Heart right ventricle (tissue), 16 donors: ENCODE data around the gene HMG20B. TPM values are rescaled to one million over a fixed set of nuclear protein-coding genes. Genes with fewer than 3 reads are reported as not detected.

Experiments
- ATAC-seq, 8 donors: fragments of 200-7000 bp; cut with Tn5 transposase; one replicate each; pipeline ENCODE4 v1.9.1; 2020; ENCODE audit warnings: mild to moderate bottlenecking in 8 of 8, moderate library complexity in 8 of 8, moderate number of reproducible peaks in 1 of 8
- DNase-seq, 2 donors: peaks; one replicate each; pipeline ENCODE4 v3.0.0-alpha.2; 2020
- H3K27ac ChIP-seq, 10 donors: fragments of 200-600 bp; sonication (generic) in 2 of 10; one replicate each; pipeline versions ENCODE4 v1.5.0 to v1.8.0; 2020 to 2022; ENCODE audit warnings: mild to moderate bottlenecking in 3 of 10
- H3K27me3 ChIP-seq, 7 donors: fragments of 200-600 bp; one replicate each; pipeline ENCODE4 v1.8.0; 2021 to 2022; ENCODE audit warnings: mild to moderate bottlenecking in 2 of 7
- H3K36me3 ChIP-seq, 9 donors: fragments of 200-600 bp; sonication (generic) in 1 of 9; one replicate each; pipeline versions ENCODE4 v1.5.0 to v1.8.0; 2020 to 2022; ENCODE audit warnings: mild to moderate bottlenecking in 2 of 9
- H3K4me1 ChIP-seq, 9 donors: fragments of 200-600 bp; sonication (generic) in 1 of 9; one replicate each; pipeline versions ENCODE4 v1.5.0 to v1.8.0; 2020 to 2022; ENCODE audit warnings: mild to moderate bottlenecking in 4 of 9
- H3K4me3 ChIP-seq, 10 donors: fragments of 200-600 bp; sonication (generic) in 2 of 10; one replicate each; pipeline versions ENCODE4 v1.5.0 to v1.8.0; 2020 to 2022; ENCODE audit warnings: mild to moderate bottlenecking in 7 of 10, moderate library complexity in 2 of 10
- H3K9me3 ChIP-seq, 11 donors: fragments of 200-600 bp in 10 of 11; sonication (generic) in 2 of 11; one replicate each; pipeline versions ENCODE4 v1.5.0 to v1.8.0; 2013 to 2022; ENCODE audit warnings: mild to moderate bottlenecking in 2 of 11, control low read depth in 1 of 11, moderate library complexity in 1 of 11
- CTCF ChIP-seq, 9 donors: fragments of 200-600 bp; sonication (generic) in 2 of 9; IDR thresholded peaks; one replicate each; pipeline versions ENCODE4 v1.5.0 to v1.8.0; 2021 to 2022; ENCODE audit warnings: antibody characterized with exemption in 9 of 9, mild to moderate bottlenecking in 5 of 9, moderate library complexity in 1 of 9
- WGBS, 2 donors: extraction: QIAGEN DNeasy Blood & Tissue Kit; methylation state at CpG; one replicate each; pipeline ENCODE4 v1.1.7; 2013; ENCODE audit warnings: inconsistent platforms in 1 of 2; 5-methylcytosine and 5-hydroxymethylcytosine counted together
- intact Hi-C, 10 donors: fragments of 100-400 bp; cut with DNase I; formaldehyde crosslinking; loops; one replicate each; pipeline versions ENCODE4 v1.11.1 to v1.14.2; 2022
- polyA plus RNA-seq, 2 donors: library from polyadenylated mRNA; stranded (reverse); fragments of 200-250 nt; gene quantifications; one replicate each; pipeline ENCODE4 v1.2.3, GENCODE V29; 2013
- total RNA-seq, 10 donors: library from RNA; stranded (reverse); fragmentation: NEBNext Ultra II Directional in 3 of 10; extraction: Animal tissue kit (Norgen Biotek cat#: 25700) in 3 of 10; gene quantifications; one replicate each; pipeline versions ENCODE4 v1.2.1 to v1.2.4, GENCODE V29; 2021 to 2023
- donor health status: Arrhythmogenic right ventricular cardiomyopathy.
- donor health status: ischemic (EF 13 %, LVEDD 7.1; RV severe dilation, severe dysfunction).
- donor health status: healthy with polysubstance abuse.
- donor health status: DM: no; HTN: yes; CAD: no.
- donor health status: DM: no; HTN: no; CAD: no.
- donor health status: ischemic (EF 25% LVEDD 6.9; RV normal size, moderate dysfunction).
- donor health status: ischemic (EF 25% LVEDD 5.7; RV mildly dilated, moderate dysfunction).
- donor health status: healthy.
- donor health status: DM: yes; HTN: yes; CAD: no.
- donor health status: Ischemic cardiomyopathy.
- donor health status: ischemic (EF 35%, LVEDD 5.7; RV mildly dilated, moderate dysfunction).
- donor health status: nonischemic (EF 11% LVEDD 7.7; RV severe dilation, severe dysfunction).
- donor health status: DM: yes; HTN: yes; CAD: no.
- donor health status: PGD.
- donor health status: ischemic (EF 29% LVEDD 5.4; RV normal size, mild dysfunction).
- donor health status: nonischemic (EF 23%, LVEDD 6.1; RV moderate dilation, normal function).

HMG20B gene
- total and polyA plus RNA-seq, 12 donors = 19.5 to 73.3 (median 32.0) TPM

- H3K4me1 ChIP-seq = peaks cover 0 to 10% (median 0%) of the 10 kb centered on the region in 9 donors
- DNase-seq = peak in 1 of 2 donors; percentile 51
- no peaks in the 10 kb centered on the region for H3K27me3 ChIP-seq
- peak in 2 of 8 donors; percentile 11 to 19 for ATAC-seq
- H3K9me3 ChIP-seq = peaks cover 0 to 4% (median 0%) of the 10 kb centered on the region in 11 donors
- peaks cover 0 to 59% (median 0%) of the 10 kb centered on the region in 9 donors for H3K36me3 ChIP-seq
- no peak overlapping the region for H3K4me3 ChIP-seq
- WGBS, 2 donors = 82 to 83% methylated on average over 45 to 47 of the region's 47 CpGs
- intact Hi-C loops = loop anchor here in 5 of 10 donors (2.0 to 10.0 kb wide), 4 partner anchors 71 to 161 kb away; partner anchors contain the start of genes PIP5K1C (in 3 of the 5), TJP3 (in 3 of the 5) and CACTIN (in 1 of the 5)
- H3K27ac ChIP-seq = peak overlapping the region in 1 of 10 donors; percentile 36
- TF ChIP-seq CTCF (IDR thresholded peaks at IDR 0.05) = no peak
These were observed 29.3 kb upstream of the HMG20B start for GRCh38 chr19:3543150-3544057.

- no peak for TF ChIP-seq CTCF (IDR thresholded peaks at IDR 0.05)
- intact Hi-C loops = loop anchor here in 5 of 10 donors (2.0 to 10.0 kb wide), 4 partner anchors 71 to 161 kb away; partner anchors contain the start of genes PIP5K1C (in 3 of the 5), TJP3 (in 3 of the 5) and CACTIN (in 1 of the 5)
- no peak overlapping the region for H3K27ac ChIP-seq
- H3K36me3 ChIP-seq = peaks cover 0 to 59% (median 0%) of the 10 kb centered on the region in 9 donors
- H3K9me3 ChIP-seq = peaks cover 0 to 4% (median 0%) of the 10 kb centered on the region in 11 donors
- H3K27me3 ChIP-seq = no peaks in the 10 kb centered on the region
- DNase-seq (no peak), ATAC-seq (no peak)
- 81 to 86% methylated on average over 9 of the region's 9 CpGs for WGBS, 2 donors
- peaks cover 0 to 15% (median 0%) of the 10 kb centered on the region in 9 donors for H3K4me1 ChIP-seq
- H3K4me3 ChIP-seq = no peak overlapping the region
These were observed 28.7 kb upstream of the HMG20B start for GRCh38 chr19:3544058-3544376.

GRCh38 chr19:3544742-3545668, 27.7 kb upstream of the HMG20B start:
- Histone ChIP-seq H3K9me3 (no peaks in the 10 kb centered on the region), H3K36me3 (peaks cover 0 to 61% (median 0%) of the 10 kb centered on the region in 9 donors), H3K27me3 (no peaks in the 10 kb centered on the region), H3K4me1 (peaks cover 0 to 17% (median 0%) of the 10 kb centered on the region in 9 donors), H3K4me3 (no peak overlapping the region), H3K27ac (no peak overlapping the region)
- intact Hi-C loops = loop anchor here in 9 of 10 donors (1.0 to 10.0 kb wide), 7 partner anchors 70 to 162 kb away; partner anchors contain the start of genes TJP3 (in 4 of the 9), PIP5K1C (in 3 of the 9) and CACTIN (in 1 of the 9)
- peak; percentile 51 to 72 (median 68) for ATAC-seq
- 68 to 69% methylated on average over 29 to 30 of the region's 30 CpGs for WGBS, 2 donors
- peak; percentile 87 to 98 (median 92) for TF ChIP-seq CTCF (IDR thresholded peaks at IDR 0.05)
- peak; percentile 64 to 83 for DNase-seq
